ENCODE data around the gene SIM1.

The SIM1 gene

GRCh38 chr6:100456141-100456907 is 8.4 kb downstream of the SIM1 start:
- no peak for DNase-seq

DNA sequence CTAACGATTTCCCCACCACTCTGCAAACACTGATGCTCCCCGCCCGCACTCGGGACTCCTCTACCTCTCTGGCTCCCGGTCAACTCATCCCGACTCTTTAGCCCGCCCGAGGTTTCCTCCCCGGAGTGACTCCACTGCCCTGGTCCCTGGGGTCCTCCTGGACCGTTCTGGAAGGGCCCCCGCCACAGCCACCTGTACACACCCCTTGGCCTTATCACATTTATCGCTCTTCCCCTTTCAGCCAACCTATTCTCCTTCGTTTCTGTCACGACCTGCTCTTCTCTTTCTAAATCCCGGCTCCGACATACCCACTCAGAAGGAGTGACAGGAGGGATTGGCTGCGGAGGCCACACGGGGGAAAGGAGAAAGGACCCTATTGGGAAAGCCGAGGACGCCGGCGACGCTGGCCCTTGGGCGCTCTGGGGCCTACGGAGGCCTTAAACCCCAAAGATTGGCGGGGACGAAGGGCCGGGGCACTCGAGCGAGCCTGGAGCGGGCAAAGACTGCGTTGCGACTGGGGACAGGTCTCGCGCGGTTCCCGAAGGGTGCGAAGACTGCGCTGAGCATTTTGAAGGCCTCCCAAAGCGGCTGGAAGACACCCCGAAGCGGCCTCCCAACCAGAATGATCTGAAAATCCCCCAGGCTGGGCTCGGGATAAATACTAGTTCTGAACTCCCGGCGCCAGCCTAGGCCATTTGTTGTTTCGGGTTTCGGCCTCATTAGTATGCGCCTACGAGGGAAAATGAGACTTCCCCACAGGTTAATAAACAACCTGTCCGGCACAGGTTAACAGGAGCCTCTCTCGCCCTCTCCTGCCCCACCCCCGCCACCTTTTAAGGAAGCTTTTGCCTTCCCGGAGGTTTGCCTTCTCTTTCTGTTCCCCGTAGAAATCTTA is 9.2 kb downstream of the SIM1 start:
- no peak for DNase-seq

DNA sequence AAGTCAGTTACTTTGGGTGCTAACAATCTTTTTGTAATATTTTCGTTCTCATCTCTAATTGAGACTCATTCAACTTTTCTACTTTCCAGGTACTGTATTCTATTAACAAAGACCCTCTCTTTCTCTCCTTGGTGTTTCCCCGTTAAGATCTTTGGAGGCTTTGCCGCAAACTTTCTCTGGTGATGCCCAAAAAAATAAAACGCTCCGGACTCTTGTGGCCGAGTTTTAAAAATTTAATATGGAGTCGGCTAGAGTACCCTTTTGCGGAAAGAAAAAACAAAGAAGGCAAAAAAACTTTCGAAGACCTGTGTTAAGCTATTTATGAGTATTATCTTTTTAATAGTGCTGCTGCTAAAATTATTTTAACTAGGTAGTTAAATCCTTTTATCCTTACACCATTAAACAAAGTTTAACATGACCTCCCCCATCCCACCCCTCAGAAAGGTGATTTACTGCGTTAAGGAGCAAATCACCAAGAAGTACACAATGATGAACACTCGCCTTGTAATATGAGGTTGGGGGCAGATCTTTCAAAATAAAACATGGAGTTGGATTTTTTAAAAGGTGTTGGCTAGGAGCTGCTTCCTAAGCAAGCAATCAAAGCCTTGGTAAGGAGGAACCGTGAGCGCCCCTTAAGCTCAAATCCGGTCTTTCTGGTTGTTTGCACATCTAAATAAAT is 10.0 kb downstream of the SIM1 start:
- DNase-seq = no peak

- no peak for DNase-seq
Observed at GRCh38 chr6:100453701-100454521, 10.8 kb downstream of the SIM1 start.

DNA sequence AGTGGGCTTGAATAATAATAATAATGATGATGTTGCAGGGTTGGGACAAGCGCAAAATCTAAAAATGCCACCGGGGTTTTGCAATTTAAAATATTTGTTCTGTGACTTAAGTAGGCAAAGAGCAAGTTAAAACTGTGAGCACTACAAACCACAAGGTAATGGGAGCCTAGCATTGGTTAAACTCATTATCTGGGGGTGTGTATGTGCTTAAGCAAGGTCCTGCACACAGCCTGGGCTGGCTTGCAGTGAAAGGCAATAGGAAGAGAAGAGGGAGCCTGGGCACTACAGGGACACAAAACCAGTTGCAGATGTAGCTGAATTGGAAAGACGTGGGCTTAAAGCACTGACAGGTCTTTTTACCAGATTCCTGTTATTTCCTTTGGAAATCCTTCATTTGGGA is 11.7 kb downstream of the SIM1 start:
- no peak for DNase-seq

DNA sequence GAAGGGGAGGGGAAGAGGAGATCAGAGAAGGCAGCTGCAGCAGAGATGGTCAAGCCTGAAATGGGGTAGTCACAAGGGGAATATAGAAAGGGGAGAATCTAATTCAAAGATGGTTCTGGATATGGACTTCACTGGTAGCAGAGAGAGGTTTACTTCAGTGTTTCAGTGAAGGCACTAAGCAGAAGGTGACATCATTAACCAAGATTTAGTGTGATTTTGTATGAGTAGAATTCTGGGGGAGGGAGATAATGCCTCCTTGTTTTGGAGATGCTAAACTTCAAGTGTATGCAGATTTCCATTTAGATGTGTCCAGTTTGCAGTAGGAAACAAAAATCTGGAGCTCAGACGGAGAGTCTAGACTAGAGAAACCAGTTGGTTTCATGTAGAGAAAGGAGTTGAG is 13.1 kb downstream of the SIM1 start:
- DNase-seq = no peak

- no peak for DNase-seq
Observed at GRCh38 chr6:100449239-100449691, 15.5 kb downstream of the SIM1 start.

GRCh38 chr6:100447900-100448748 is 16.6 kb downstream of the SIM1 start:
- no peak for DNase-seq

DNA sequence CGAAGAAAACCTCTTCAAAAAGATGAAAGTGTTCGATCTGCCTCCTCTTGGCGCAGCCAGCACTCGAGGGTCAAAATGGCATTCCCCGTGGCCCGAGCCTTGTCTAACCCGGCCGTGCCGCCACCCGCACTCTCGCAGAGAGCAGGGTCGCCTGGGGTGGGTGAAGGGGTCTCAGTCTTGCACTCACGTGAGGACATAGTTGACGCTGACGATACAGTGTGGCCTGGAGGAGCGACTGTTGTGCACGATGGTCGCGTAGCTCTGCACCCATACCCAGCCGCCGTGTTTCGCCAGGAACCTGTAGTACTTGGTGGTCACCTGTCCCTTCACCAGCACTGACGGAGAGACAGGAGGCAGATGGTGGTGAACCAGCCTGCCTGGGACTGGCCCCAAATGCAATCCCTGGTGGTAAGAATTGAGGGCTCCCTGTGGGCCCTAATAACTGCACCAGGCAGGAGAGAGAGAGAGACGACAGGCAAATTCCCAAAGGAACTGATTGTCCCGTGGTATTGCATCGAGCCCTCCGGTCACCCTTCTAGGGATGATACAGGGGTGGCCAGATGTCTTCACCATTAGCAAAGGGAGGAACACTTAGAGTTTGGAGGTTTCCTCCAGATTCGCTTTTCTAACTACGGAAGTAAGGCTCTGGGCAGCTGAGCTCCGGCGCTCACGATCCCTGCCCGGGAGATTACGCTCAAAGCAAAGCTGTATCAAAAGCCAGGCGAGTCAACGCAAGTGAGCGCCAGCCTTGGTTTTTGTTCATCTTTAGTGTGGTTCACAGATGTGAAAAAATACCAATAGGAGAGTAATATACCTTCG is 17.4 kb downstream of the SIM1 start:
- no peak for DNase-seq

DNA sequence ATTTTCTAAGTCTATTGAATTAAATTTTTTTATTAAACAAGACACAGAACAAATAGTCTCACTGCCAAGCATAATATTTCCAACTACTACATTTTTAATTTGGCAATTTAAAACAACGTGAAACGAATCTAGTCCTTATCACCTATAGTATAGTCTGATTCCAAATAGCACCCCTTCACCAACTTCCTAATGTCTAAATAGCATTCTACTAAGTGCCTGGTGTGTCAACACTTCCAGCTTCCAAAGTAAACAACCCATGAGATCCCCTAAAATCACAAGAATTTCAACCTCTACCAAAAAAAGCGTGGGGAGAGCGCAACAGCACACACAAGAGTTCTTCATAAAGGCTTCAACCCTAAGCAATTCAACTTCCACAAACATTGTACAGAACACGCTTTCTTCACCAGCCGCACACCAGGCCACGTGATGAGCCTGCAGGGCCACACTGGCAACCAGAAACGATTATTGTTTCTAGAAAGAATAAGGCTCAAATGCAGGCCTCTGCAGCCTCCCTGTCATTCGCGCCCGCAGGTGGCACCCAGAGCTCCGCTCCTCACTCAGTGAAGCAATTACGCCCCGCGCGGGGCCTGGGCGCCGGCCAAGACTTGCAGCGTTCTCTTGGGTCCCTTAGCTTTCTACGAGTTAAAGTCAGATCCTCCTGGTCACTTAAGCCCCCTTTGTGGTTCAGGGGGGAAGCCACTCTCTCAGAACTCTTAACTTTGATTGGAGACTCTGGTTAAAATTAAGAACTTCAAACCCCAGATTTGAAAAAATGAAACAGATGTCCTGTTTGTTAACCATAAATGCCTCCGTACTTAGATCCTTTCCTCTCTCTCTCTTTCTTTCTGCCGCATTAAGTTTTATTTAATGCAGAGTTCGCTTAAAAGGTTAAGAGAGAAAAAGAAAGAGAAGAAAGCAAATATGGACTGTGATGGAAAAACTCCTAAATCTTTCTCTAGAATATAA is 18.3 kb downstream of the SIM1 start:
- no peak for DNase-seq

DNA sequence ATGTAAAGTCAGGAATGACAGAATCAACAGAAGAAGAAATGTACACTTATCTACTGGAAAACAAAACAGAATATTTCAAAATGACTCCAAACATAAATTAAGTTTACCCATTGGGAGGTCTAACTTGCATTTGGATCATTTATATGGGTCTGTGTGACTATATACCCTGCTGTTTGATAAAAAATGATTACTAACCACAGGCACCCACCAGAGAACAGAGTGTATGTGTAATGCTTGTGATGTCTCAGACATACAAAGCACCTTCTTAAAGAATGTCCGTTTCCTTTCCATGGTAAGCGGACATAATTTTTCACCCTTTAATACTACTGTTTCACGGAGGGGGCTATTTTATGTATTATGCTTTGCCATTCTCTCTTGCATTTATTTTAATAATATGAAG is 19.2 kb downstream of the SIM1 start:
- DNase-seq = no peak

GRCh38 chr6:100440935-100441334 is 23.8 kb downstream of the SIM1 start:
- no peak for DNase-seq

- DNase-seq = no peak
Observed at GRCh38 chr6:100435299-100435698, 29.4 kb downstream of the SIM1 start.

DNA sequence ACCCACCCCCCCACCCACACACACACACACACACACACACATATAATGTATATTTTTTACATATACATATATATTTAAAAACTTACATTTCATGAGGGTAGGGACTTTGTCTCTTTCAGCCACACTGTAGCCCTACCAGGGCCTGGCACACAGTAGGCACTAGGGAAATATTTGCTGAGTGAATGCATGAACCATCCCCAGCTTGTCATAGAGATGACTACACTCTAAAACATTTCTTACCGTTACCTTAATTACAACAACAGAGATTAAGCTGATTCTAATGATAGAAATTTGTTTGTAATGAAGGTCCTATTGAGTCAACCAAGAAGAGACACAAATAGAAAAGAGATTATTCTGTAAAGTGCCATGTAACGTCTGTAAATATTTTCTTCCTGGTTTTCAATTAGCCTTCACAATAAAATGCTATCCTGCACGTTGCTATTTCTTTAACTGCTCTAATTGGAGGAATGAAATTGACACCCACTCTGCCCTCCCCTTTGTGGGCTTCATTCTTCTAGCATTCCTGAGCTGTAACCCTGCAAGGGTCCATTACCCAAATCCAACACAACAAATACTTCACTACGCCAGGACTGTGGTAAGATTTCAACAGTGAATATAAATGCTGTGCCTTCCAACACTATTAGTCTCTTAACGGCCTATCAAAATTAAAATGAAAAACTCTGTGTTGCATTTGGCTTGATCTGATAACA is 30.8 kb downstream of the SIM1 start:
- DNase-seq = no peak

- no peak for DNase-seq
Observed at GRCh38 chr6:100432136-100432535, 32.6 kb downstream of the SIM1 start.

GRCh38 chr6:100430962-100431361 is 33.8 kb downstream of the SIM1 start:
- no peak for DNase-seq

GRCh38 chr6:100427452-100427851 is 37.3 kb downstream of the SIM1 start:
- no peak for DNase-seq

GRCh38 chr6:100426744-100427338 is 37.9 kb downstream of the SIM1 start:
- DNase-seq = no peak

Measured in CD4-positive, alpha-beta T cell treated with Interleukin-10 for 1 hour (primary cell).